ENCODE results near the gene NXPH1.

DNA sequence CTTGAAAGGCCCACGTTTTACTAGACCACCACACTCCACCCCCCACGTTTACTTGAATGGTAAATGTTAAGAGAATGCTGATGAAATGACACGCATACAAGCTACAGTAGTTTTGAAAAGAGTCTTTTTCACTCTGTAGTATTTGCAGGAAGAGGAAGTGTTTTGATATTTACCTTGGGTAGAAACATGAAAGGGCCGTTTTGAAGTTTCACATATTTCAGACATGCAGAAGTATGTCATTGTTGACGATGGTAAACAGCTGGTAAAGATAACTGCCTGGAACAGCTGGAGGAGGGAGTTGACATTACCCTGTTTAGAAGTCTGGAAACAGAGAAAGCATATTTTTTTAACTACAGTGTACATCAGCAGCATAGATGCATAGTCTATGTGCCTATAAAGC lies 160.7 kb downstream of the NXPH1 start:
- TF ChIP-seq EP300 (IDR thresholded peaks at IDR 0.05) = no peak
- no peak for TF ChIP-seq POLR2A (IDR thresholded peaks at IDR 0.05)
- TF ChIP-seq, protein P1, sequence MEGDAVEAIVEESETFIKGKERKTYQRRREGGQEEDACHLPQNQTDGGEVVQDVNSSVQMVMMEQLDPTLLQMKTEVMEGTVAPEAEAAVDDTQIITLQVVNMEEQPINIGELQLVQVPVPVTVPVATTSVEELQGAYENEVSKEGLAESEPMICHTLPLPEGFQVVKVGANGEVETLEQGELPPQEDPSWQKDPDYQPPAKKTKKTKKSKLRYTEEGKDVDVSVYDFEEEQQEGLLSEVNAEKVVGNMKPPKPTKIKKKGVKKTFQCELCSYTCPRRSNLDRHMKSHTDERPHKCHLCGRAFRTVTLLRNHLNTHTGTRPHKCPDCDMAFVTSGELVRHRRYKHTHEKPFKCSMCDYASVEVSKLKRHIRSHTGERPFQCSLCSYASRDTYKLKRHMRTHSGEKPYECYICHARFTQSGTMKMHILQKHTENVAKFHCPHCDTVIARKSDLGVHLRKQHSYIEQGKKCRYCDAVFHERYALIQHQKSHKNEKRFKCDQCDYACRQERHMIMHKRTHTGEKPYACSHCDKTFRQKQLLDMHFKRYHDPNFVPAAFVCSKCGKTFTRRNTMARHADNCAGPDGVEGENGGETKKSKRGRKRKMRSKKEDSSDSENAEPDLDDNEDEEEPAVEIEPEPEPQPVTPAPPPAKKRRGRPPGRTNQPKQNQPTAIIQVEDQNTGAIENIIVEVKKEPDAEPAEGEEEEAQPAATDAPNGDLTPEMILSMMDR (IDR thresholded peaks at IDR 0.05) = no peak
